IPS-NIHi7 (cell line): ENCODE data around the gene NDOR1.

Experiments
- DNase-seq: peaks from one replicate; pipeline ENCODE4 v3.0.0; 2012; ENCODE audit warnings: mixed read lengths; ENCODE audit errors: extremely low spot score

NDOR1 gene

DNA sequence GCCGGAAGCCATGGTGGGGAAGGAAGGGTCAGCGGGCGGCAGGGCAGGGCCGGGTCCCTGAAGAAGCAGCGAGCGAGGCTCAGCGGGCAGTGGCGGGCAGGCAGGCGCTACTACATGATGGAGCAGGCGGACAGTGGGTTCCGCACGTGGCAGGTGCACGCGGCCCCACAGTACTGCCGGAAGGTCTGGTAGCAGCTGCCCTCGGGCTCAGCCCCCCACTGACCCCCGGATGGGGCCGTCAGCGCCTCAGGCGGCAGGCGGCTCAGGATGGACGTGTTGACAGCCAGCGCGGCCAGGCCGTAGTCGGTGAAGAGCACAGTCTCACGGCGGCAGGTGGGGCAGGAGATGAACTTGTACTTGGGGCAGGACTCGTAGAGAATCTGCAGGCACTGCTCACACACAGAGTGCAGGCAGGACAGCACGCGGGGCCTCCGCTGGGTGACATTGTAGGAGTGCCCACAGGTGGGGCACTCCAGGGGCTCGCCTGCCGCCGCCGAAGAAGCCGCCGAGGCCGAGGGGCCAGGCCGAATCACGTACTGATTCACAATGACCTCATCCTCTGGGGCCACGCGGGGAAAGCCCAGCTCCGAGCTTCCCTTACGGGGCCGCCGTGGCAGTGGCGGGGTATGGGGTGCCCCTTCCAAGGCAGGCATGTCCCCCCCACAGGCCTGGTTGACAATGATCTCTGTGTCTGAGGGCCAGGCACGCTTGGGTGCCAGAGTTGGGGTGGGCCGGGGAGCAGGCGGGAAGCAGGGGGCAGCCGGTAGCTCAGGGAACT is 15.0 kb downstream of the NDOR1 start:
- no peak for DNase-seq

DNA sequence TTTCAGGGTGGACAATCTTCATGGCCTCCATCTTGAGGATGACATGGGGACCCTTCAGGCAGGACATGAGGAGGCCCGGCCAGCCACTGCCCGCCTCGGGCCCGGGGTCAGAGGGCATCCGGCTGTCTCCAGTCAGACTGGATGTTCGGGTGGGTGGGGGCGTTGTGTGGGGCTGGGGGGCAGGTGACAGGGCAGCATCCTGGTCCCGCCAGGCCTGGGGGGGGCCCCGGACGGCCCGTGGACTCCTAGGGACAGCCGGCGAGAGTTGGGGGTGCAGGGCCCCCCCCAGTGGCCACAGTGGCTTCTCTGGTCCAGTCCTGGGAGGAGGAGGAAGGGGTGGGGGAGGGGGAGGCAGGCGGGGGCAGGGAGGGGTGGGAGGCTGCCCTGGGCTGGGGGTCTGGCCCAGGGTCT is 15.6 kb downstream of the NDOR1 start:
- no peak for DNase-seq

DNA sequence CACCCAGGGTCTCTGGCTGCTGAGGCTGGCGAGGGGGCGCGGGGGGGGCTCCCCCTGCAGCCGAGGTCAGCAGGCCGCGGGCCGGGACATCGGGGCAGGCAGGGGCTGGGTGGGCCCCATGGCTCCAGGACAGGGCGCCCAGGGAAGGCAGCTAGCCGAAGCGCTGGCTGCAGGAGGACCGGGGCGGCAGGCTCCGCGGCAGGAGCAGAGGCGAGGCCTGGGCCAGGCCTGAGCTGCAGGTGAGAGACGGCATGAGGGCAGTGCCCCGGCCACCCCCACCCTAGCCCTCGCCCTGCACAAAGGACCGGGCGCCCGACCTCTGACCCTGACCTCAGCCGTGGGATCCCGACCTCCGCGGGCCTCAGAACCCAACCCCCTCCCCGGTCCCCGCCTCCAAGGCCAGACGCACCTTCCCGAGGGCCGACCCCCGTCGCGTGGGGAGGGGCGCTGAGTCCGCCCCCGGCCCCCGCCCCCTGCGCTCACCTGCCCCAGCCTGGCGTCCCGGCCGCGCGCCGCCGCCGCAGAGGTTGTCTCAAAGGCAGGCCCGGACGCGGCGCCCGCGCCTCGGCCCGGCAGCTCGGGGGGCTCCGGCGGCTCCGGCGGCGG is 16.1 kb downstream of the NDOR1 start:
- no peak for DNase-seq

DNA sequence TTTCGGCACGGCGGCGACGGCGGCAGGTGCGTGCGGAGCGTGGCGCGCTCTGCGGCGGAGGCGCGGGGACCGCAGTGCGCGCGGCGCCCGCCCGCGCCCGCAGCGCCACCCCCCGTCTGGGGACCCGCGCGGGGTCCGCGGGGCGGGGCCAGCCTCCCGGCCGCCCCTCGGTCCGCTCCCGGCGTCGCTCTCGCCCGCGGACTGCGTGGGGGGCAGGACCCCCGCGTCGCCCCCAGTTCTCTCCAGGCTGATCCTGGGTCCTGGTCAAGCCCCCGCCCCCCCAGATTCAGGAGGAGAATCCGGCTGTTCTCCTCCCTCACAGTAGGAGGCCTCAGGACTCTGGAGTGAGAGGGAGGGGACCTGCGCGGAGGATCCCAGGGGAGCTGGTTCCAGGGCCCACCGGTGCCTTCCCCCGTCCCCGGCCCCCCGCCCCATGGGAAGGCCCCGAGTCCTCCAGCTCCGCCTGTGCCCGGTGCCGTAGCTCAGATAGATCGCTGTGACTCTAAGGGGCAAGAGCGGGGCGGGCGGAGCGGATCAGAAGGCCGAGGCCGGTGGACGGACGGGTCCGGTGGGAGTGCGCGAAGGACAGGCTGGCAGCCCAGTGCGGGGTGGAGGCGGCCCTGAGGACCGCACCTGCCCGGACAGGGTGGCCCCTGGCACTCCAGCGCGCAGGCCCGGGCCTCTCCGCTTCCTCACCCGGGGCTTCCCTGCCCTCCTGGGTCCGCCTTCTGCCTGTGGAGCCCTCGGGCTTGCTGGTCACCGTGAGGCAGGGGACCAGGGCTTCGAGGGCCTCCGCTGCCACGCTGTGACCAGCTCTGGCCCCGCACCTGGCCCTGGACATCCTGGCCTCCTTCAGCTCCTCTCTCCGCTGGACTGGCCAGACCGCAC is 16.9 kb downstream of the NDOR1 start, which contains the start of gene RNF208:
TSS of gene RNF208 (minus strand) at position 51 of the 888 bp plus-strand sequence. CDS start 1,028 bp downstream, outside the sequence.
- DNase-seq = no peak

DNA sequence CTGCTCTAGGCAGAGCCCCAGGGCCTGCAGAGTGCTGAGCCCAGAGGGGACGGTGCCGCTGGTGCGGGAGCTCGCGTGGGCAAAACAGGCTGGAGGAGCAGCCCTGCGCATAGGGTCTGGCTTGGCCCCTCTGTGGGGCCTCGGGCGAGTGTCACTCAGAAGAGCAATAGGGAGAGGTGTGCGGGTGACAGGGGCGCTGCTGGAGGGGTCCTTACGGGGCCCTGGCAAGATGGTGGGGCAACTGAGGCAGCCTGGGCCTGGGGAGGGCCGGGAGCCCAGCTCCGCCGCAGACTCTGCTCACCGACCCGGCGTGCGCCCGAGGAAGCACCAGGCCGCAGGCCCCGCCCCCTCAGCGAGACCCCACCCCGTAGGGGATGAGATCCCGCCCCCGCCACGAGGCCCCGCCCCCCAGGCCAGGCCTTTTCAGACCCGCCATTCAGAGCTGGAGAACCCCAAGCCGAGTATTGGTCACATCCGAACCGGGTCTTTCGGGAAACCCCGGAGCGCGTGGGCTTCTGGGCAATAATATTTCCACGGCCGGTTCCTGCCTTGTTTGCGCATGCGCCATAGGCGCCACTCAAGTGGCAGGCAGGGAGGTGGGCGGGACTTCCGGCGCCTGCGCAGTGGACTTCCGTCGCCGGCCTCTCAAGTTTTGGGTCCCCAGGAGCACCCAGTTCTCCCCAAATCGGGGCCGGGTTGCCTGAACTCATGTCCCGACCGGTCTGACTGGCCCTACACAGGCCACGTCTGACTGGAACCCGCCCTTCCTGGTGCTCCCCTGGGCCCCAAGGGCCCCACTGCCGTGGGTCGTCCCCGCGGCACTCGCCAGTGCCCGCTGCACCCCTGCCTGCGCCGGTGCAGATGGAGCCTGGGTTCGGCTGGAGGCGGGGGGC is 17.8 kb downstream of the NDOR1 start:
- peak; percentile 96 for DNase-seq

DNA sequence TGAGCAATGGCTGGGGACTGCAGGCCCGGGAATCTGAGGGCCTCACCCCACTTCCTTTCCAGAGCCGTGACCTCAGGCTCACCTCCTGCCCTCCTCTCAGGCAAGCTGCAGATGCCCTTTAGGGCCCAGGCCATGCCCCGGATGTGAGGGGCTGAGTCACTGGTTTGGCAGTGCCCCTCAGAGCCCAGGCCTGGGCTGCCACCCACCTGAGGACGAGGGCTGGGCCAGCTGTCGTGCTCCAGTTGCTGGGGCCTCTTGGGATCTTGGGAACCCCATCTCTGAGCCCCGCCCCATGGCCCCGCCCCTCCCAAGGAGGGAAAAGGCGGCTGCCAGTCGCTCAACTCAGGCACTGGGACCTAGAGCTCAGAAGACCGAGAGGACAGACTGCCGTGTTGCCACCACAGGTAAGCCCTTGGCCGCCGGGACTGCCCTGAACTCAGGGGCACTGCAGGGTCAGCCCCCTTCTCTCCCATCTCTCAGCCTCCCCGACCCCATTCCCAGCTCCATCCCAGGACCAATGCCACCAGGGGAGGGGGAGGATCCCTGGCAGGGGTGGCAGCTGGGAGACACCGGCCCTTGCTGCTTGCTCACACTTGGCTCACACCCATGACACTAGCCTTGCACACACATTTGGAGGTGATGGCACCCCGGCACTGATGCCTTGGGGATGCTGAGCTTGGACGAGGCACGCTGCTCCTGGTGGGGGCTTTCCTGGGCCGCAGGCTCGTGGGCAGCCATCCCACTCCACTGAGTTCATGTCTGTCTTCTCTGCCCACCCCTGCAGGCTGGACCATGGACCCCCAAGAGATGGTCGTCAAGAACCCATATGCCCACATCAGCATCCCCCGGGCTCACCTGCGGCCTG is 19.6 kb downstream of the NDOR1 start, which contains the start of gene CYSRT1:
TSS of gene CYSRT1 (plus strand) at position 345 of the 865 bp plus-strand sequence. CDS start at position 793, 448 bp downstream.
- no peak for DNase-seq

DNA sequence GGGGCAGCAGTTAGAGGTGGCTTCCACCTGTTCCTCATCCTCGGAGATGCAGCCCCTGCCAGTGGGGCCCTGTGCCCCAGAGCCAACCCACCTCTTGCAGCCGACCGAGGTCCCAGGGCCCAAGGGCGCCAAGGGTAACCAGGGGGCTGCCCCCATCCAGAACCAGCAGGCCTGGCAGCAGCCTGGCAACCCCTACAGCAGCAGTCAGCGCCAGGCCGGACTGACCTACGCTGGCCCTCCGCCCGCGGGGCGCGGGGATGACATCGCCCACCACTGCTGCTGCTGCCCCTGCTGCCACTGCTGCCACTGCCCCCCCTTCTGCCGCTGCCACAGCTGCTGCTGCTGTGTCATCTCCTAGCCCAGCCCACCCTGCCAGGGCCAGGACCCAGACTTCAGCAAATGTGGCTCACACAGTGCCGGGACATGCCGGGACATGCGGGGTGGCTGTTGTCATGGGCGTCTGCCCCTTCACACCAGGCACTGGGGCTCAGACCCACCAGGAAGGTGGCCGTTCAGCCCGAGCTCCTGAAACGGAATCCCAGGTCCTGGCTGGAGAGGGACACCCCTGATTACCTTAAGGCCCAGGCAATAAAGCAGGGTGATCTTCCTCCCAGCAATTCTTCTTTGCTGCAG is 20.3 kb downstream of the NDOR1 start:
- no peak for DNase-seq

DNA sequence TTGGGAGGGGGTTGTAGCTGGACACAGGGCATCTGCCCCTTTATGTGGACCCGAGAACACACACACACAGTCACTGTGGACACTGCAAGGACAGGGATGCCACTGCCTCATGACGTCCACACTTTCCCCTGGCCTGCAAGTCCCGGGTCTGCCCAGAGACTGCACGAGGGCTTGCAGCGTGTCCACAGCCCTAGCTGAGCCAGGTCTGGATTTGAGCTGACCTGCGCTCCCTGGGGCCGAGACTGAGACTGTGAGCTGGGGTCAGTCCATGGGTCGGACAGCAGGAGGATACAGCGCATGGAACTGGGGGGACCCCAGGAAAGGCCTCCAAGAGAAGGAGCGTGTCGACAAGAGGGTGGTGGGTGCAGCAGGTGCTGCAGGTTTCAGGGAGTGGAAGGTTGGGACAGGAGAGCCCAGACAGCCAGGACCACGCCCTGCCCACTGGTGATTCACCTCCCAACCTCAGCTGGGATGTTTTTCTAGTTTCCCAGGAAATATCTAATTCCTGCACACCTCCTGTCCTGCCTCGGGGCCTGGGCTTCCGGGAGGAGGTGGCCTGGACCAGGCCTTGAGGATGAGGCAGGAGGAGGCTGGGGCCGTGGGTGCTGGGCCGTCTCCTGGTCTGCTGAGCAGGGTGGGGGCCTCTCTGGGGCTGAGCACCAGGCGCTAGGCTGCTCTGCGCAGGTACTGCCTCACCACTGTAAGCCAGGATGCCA is 21.0 kb downstream of the NDOR1 start:
- DNase-seq = no peak

DNA sequence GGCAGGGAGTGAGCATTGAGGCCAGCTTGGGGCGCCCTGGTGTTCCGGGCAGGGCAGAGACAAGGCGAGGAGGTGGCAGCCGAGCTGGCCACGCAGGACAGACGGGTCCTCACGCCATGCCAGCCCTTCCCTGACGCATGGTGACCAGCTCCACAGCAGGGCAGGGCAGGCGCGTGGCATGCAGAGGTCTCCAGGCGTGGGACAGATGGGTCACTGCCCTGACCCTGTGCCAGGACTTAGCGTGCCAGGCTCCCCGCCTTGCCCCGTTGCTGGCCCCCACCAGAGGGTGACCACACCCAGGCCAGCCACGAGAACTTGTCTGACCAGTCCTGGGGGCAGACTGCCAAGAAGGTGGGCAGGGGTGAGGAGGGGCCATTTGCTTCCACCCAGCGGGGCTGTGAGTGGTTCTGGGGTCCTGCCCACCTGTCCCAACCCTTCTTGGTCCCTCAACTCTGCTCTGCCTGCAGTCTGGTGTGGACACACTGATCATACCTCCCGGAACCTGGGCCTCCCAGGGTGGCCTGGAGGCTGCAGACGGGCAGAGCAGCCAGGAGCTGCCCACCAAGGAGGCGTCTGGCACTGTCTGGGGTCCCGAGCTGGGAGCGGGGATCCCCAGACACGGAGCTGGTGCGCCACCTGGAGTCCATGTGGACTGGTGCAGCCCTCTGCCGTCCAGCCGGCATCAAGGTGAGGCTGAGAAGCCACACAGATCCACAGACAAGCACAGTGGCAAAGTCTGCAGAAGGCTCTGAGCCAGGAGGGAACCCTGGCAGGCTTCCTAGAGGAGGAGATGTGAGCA is 21.8 kb downstream of the NDOR1 start, which contains the start of gene RNF224:
TSS of gene RNF224 (plus strand) at position 449 of the 799 bp plus-strand sequence. CDS start 834 bp downstream, outside the sequence.
- peak; percentile 89 for DNase-seq

DNA sequence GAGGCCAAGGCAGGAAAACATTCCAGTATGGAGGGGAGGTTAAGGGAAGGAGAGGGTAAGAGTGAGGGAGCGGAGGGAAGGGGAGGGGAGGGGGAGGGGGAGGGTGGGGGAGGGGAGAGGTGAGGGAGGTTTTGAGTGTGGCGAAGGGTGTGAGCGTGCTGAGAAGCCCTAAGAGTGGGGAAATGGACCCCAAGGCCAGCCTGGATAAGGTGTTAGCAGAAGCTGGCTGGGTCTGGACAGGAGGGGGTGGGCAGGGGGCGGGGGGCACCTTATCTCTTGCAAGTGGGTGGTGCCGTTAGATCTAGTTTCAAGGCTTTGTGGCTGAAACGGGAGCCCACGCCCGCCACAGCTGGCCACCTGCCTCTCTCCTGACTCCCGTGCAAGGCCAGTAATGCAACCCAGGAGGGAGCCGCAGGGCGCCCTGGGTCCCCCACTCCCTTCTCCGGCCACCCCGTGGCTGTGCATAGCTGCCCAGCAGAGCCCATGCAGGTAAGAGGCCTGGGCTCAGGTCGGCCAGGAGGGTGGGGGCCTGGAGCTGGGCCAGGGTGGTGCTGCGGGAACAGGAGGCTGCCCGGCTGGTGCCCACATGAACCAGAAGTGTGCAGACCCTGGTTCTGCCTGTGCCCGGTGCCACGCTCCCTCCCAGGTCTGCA is 22.5 kb downstream of the NDOR1 start:
- DNase-seq = no peak

DNA sequence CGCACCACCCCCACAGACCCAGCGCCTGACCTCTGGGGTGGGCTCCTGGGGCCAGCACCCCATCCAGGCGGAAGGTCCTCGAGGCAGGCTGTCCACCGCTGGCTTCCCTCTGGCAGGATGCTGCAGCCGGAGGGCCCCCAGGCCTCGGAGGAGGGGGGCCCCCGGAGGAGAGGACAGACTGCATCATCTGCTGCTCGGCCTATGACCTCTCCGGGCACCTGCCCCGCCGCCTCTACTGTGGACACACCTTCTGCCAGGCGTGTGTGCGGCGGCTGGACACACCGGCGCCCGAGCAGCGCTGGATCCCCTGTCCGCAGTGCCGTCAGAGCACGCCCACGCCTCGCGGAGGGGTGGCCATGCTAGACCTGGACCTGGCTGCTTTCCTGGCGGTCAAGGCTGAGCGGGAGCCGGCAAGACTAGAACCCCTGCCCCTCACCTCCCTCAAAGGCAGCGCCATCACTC is 23.0 kb downstream of the NDOR1 start:
- no peak for DNase-seq

DNA sequence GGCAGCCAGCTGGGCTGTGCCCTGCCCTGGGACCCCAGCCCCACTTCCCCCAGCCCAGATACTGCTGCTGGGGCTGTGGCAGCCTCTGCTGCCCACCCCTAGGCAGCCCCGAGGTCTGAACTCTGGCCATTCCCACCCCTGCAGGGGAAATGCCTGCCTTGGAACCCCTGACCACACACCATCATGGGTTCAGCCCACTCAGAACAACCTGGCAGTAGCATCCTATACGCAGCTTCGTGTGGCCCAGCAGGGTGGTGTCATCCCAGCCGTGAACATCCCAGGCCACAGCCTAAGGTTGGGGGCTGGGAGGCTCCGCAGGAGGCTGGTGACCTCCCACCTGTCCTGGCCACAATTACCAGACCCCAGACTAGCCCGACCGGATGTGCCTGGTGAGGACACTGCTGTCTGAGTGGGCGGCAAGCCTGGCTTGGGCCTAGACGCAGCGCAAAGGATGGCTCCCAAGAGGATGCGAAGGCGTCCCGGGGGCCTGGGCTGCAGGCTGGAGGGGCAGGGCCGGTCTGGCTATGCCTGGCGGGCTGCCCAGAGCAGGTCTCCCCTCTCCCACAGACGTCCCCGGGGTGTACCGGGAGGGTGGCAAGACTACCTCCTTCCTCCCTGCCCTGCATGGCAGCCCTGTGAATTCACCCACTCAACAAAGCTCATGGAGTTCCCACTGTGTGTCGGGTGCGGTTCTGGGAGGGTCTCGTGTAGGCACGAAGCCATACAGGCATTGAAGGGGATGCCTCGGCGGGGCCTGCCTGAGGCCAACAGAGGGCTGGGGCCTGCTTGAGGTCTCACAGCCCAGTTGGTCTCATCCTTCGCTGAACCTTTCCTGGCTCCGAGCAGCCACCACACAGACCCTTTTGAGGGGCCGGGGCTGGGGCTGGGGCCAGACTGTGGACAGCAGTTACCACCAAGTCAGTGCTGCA is 23.7 kb downstream of the NDOR1 start:
- no peak for DNase-seq

DNA sequence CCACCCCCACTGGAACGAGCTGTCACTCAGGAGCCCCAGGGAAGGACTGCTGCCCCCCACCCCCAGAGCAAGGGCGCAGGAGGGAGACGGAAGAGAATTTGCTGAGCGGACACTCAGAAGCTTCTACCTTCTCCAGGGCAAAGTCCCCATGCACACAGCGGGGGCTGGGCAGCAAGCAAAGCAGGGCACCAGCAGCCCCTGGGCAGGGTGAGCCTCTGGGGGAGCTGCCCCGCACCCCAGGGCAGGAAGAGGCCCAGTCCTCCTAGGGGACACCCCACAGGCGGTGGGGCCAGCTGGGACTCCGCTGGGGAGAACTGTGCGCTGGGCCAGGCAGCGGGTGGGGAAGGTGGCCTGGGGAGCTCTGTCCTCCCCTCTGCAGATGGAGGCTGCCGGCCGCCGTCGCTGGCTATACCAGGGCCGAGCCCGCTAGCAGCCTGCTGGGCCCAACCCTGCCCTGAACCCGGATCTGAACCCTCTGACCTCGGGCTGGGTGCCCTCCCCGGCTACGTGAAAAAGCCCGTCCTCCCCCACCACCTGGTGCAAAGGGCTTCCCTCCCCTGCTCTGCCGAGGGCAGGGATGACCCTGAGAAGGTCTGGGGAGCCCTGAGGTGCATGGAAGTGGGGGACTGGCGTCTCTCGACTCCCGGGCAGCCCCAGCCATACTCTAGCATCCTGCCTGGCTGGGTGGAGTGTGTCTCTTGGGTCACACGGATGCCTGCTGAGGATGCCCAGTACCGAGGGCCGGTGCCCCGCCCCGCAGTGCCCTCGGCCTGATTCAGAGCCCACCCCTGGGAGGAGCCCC is 24.6 kb downstream of the NDOR1 start:
- no peak for DNase-seq

DNA sequence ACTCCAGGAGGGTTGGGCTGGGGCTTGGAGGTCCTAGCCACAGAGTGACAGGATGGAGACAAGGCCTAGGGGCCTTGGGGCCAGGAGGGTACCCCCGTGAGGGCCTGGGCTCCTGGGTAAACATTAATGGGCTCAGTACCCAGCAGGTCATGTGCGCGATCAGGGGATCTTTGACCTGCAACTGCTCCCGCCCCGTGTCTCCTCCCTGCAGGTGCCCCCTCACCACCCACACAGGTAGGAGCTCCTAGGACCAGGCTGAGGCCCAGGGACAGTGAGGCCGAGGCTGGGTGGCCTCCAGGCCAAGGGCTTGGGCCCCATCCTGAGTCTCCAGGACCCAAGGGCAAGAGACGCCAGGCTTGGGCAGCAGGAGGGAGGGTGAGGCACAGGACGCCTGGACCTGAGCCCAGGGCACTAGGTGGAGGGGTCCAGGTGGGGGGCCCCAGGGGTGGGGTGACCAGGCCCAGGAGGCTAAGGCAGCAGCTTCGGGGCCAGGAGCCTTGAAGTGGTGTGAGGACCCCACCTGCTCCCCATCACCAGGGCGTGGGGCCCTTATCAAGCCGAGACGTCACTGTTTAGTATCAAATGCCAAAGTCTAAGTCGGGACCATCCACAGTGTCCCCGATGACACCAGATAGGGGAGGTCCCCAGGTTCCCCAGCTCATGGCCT is 25.3 kb downstream of the NDOR1 start, which contains the start of gene SLC34A3:
TSS of gene SLC34A3 (plus strand) at position 197 of the 667 bp plus-strand sequence. CDS start 802 bp downstream, outside the sequence.
- DNase-seq = no peak
